GM21717 (cell line): ENCODE results near the gene PDCD1.
"Not testable (repeated sequence)": the region's sequence is repeated elsewhere in the genome, so short reads cannot be mapped to it uniquely, and the experiment has no call there.

Experiments used
- ATAC-seq: cut with Tn5 transposase; IDR thresholded peaks from one replicate; pipeline ENCODE4 v1.9.1; 2021; ENCODE audit warnings: mild to moderate bottlenecking, moderate library complexity; ENCODE audit not compliant: unreplicated experiment

PDCD1 gene

DNA sequence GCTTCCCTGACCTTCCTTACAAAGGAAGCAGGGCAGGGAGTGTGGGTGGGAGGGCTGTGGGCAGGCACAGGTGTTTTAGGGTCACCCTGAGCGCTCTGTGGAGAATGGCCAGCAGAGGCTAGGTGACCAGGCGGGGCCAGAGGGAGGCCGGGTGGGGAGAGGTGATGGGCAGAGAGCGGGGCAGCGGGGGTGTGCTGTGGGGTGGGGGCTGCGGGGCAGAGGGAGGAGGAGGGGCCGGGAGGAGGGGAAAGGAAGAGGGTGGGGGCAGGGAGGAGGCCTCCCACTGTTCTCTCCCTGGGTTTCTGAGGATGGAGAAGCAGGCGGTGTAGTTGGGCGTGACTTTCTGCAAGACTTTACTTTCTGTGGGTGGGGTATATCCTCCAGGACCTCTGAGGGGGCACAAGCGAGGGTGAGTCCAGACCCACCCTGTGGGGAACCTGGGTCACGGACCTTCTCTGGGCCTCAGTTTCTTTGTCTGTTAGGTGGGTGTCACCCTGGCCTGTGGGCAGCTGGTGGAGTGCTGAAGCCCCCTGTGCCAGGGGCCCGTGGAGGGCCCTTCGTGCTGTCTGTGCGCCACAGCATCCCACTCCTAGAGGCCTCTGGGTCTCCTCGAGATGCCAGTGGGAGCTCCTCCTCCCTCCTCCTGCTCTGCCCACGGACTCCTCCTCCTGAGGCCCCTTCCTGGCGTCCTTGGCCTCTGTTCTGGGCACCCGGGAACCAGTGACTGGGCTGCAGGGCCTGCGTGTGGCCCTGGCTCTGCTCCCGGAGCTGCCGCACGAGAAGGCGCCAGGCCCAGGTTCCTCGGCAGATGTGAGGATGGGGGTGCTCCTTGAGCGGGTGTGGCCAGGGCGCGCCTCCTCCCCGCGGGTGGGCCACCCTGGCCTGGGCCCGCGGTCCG, 56.0 kb downstream of the PDCD1 start:
- ATAC-seq: no peak

GRCh38 chr2:241801611-241802420, 56.9 kb downstream of the PDCD1 start:
- ATAC-seq: no peak

DNA sequence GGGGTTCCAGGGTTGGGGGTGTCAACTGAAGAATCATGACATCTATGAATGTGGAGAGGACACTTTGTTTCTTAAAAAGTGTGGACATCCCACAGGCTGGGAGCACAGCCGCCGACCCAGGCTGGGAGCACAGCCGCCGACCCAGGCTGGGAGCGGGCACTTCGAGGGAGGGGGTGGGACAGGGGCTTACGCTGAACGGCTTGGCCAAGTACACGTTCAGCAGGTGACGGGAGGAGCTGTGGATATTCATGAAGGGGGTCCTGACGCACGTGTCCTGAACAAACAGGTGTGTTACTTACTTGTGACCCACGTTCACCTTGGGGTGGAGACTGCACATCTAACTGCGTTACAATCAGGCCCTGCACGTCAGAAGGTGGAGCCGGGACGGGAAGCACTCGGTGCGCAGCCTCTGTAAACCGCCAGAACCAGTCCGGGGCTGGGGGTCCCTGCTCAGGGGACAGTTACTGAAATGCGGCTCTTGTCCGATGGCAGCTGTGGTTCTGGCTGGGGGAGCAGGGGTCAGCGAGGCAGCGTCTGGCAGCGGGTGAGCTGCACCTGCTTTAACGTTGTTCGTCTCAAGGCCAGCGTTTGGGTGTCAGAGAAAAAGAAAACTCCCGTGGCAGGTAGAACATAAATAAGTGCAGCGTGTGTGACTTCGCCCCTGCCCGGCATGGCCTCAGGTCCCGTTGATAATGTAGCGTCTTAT, 58.3 kb downstream of the PDCD1 start:
- not testable (repeated sequence) for ATAC-seq
